Uterus (tissue), 4 donors: ENCODE measurements around the gene SMIM33. TPM values are rescaled to one million over a fixed set of nuclear protein-coding genes. Genes with fewer than 3 reads are reported as not detected.

Experiments used
- DNase-seq, 2 donors: peaks; one replicate each; pipeline ENCODE4 v3.0.0-alpha.2; 2019 to 2020
- H3K27ac ChIP-seq, 2 donors: fragments of 200-600 bp; sonication (generic); 1 replicate in 1 of 2; 2 replicates in 1 of 2; pipeline ENCODE4 v1.5.1; 2016 to 2018
- H3K27me3 ChIP-seq, 2 donors: fragments of 200-600 bp; sonication (generic); one replicate each; pipeline ENCODE4 v1.5.1; 2018 to 2019; ENCODE audit warnings: control low read depth in 1 of 2
- H3K36me3 ChIP-seq, 2 donors: fragments of 200-600 bp; sonication (generic); one replicate each; pipeline ENCODE4 v1.5.1; 2019; ENCODE audit warnings: control low read depth in 1 of 2
- H3K4me1 ChIP-seq, 2 donors: fragments of 200-600 bp; sonication (generic); one replicate each; pipeline ENCODE4 v1.5.1; 2018 to 2019; ENCODE audit warnings: control low read depth in 1 of 2
- H3K4me3 ChIP-seq, 2 donors: fragments of 200-600 bp; sonication (generic); 1 replicate in 1 of 2; 2 replicates in 1 of 2; pipeline ENCODE4 v1.5.1; 2018 to 2019; ENCODE audit warnings: mild to moderate bottlenecking in 1 of 2
- H3K9me3 ChIP-seq, 2 donors: fragments of 200-600 bp; sonication (generic); one replicate each; pipeline ENCODE4 v1.5.1; 2019; ENCODE audit warnings: control low read depth in 1 of 2
- POLR2A ChIP-seq, 2 donors: fragments of 450-650 bp; IDR thresholded peaks; one replicate each; pipeline ENCODE4 v1.6.1; 2016; ENCODE audit warnings: antibody characterized with exemption in 2 of 2, mild to moderate bottlenecking in 1 of 2, moderate library complexity in 1 of 2
- intact Hi-C: fragments of 100-400 bp; cut with DNase I; formaldehyde crosslinking; loops from one replicate; pipeline ENCODE4 v1.15.1; 2023; ENCODE audit warnings: low total_unique reads
- small RNA-seq: library from RNA; depleted of rRNA; stranded (forward); fragments of <200 nt; gene quantifications from one replicate; pipeline ENCODE3, GENCODE V24; 2016
- total RNA-seq, 4 donors: library from RNA; depleted of rRNA in 3 of 4; stranded (reverse); fragments of >200 nt in 3 of 4; gene quantifications; one replicate each; pipeline versions ENCODE4 v1.1.0 to v1.2.4, GENCODE V29; 2014 to 2023
- TF ChIP-seq, protein P1 (sequence below), 4 experiments: fragments of 200-600 bp in 2 of 4; fragments of 450-650 bp in 2 of 4; sonication (generic) in 2 of 4; IDR thresholded peaks; one replicate each; pipeline ENCODE4 v1.5.1; 2016 to 2019; ENCODE audit warnings: antibody characterized with exemption in 4 of 4, mild to moderate bottlenecking in 2 of 4, moderate library complexity in 1 of 4
- donor health status: DM: yes; HTN: yes; CAD: no.

Gene SMIM33
- total RNA-seq, 4 donors from 2014 or later, result not detected

DNA sequence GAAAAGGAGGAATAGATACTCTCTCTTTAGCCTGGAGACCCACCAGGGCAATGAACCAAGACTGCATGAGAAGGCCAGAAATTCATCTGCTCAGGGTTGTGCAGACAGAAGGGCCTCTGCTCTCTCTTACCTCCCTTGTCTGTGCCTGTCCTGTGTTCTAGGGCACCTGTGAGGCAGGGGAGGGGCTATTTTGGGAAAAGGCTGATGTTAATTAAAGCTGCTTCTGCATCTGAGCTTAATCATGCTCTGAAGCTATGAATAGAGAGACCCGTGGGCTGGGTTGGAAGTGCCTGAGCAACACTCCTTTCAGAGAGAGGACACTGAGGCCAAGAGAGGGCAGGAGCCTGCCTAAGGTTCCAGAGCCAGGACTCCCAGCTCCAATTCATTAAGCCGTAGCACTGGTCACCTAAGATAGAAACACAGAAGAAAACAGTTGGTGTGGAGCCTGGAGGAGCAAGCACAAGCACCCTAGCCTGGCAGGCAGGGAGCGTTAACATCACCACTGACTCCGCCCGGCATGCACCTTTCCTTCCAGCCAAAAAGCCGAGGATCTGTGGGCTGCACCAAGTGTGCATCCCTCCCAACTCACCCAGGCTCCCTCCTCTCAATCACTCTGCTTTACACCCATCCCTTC is 43.2 kb downstream of the SMIM33 start:
- no peaks in the 10 kb centered on the region for H3K9me3 ChIP-seq
- no peaks in the 10 kb centered on the region for H3K27me3 ChIP-seq
- no peaks in the 10 kb centered on the region for H3K36me3 ChIP-seq
- H3K27ac ChIP-seq, result no peak overlapping the region
- no peak overlapping the region for H3K4me3 ChIP-seq
- TF ChIP-seq POLR2A (IDR thresholded peaks at IDR 0.05), result no peak
- TF ChIP-seq, protein P1, sequence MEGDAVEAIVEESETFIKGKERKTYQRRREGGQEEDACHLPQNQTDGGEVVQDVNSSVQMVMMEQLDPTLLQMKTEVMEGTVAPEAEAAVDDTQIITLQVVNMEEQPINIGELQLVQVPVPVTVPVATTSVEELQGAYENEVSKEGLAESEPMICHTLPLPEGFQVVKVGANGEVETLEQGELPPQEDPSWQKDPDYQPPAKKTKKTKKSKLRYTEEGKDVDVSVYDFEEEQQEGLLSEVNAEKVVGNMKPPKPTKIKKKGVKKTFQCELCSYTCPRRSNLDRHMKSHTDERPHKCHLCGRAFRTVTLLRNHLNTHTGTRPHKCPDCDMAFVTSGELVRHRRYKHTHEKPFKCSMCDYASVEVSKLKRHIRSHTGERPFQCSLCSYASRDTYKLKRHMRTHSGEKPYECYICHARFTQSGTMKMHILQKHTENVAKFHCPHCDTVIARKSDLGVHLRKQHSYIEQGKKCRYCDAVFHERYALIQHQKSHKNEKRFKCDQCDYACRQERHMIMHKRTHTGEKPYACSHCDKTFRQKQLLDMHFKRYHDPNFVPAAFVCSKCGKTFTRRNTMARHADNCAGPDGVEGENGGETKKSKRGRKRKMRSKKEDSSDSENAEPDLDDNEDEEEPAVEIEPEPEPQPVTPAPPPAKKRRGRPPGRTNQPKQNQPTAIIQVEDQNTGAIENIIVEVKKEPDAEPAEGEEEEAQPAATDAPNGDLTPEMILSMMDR (IDR thresholded peaks at IDR 0.05), result no peak
- no peaks in the 10 kb centered on the region for H3K4me1 ChIP-seq
- intact Hi-C loops, result no loop called here
- no peak for DNase-seq

DNA sequence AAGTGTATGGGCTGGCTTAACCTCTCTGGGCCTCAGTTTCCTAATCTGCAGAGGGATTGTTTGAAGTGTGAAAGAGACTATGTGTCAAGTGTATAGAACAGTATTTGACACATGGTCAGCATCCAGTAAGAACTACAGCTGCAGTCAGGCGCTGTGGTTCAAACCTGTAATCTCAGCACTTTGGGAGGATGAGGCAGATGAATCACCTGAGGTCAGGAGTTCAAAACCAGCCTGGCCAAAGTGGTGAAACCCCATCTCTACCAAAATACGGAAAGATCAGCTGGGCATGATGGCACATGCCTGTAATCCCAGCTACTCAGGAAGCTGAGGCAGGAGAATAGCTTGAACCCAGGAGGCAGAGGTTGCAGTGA is 43.7 kb downstream of the SMIM33 start:
- H3K4me1 ChIP-seq, result no peaks in the 10 kb centered on the region
- no peak overlapping the region for H3K4me3 ChIP-seq
- H3K27me3 ChIP-seq, result no peaks in the 10 kb centered on the region
- intact Hi-C loops, result no loop called here
- TF ChIP-seq POLR2A (IDR thresholded peaks at IDR 0.05), result no peak
- TF ChIP-seq, protein P1 (IDR thresholded peaks at IDR 0.05), result no peak
- H3K36me3 ChIP-seq, result no peaks in the 10 kb centered on the region
- no peak overlapping the region for H3K27ac ChIP-seq
- no peak for DNase-seq
- no peaks in the 10 kb centered on the region for H3K9me3 ChIP-seq

DNA sequence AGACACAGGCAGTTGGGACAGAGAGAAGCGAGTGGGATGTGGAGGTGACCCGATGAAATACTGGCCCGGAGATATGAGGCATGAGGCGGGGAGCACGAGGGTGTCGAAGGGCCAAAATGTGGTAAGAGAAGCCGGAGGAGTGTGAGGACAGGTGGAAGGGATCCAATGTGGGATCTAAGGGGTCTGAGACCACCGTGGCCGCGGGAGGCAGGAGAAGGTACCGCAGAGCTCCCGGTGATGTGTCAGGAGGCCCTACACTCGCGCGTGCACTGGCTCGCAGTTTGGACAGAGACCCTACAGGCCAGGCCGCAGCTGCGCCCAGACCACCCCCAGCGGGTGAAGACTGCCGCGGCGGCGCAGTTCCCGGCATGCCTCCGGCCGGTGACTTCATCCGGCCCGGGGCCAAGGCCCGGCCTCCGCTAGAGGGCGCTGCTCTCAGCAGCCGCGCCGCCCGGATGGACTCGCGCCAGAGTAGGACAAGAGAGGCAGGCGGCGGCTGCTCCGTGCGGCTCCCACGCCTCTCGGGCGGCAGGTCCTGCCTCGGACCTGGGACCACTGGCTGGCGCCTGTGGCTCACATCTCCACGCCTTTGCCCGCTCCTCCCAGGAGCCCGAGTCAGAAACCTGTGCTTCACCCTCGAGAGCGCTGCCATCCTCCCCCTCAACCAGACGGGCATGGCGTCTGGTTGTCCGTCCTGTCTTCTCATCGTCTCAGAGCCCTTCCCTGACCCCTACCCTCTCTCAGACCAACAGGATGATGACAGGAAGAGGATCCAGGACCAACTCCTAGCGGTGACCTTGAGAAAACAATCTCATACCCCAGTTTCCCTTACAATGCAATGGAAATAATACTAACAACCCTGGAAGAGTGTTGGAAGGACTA is 47.1 kb downstream of the SMIM33 start:
- peak; percentile 90 to 96 for DNase-seq
- Histone ChIP-seq H3K36me3 (no peaks in the 10 kb centered on the region), H3K9me3 (no peaks in the 10 kb centered on the region), H3K27me3 (no peaks in the 10 kb centered on the region), H3K4me1 (no peaks in the 10 kb centered on the region), H3K27ac (peak overlapping the region; percentile 86 to 89), H3K4me3 (peak overlapping the region; percentile 48 to 49)
- TF ChIP-seq, protein P1 (IDR thresholded peaks at IDR 0.05), result peak; percentile 96 to 99 (median 98)
- TF ChIP-seq POLR2A (IDR thresholded peaks at IDR 0.05), result peak; percentile 69 to 70
- intact Hi-C loops, result loop anchor here (5.0 kb wide), 1 partner anchor 101 kb away; no protein-coding TSS in a partner anchor

Small RNAs within 50 kb of the gene (small RNA-seq; reads per million reads assigned to genes)
- gene RNU5B-4P, result not detected

Other genes starting within 250 kb of the SMIM33 start
- gene MATR3, start 177.3 kb upstream of the SMIM33 start, total RNA-seq, result 100 to 1,000 TPM; 270 to 549 (median 314) TPM
- 100 to 1,000 TPM in 1 of 4 donors, 10 to 100 TPM in 3; 43.5 to 144 (median 87.7) TPM for gene PAIP2, start 129.2 kb upstream of the SMIM33 start, total RNA-seq
- 1 to 10 TPM in 2 of 4 donors, under 1 TPM in 1, not detected in 1; 0.30 to 5.5 (median 1.0) TPM for gene SLC23A1, start 87.7 kb upstream of the SMIM33 start, total RNA-seq
- 1 to 10 TPM in 2 of 4 donors, not detected in 2; 1.3 to 5.6 TPM for gene MZB1, start 81.1 kb upstream of the SMIM33 start, total RNA-seq
- gene PROB1, start 75.9 kb upstream of the SMIM33 start, total RNA-seq, result 1 to 10 TPM in 3 of 4 donors, not detected in 1; 1.5 to 8.3 (median 1.7) TPM
- gene SPATA24, start 66.9 kb upstream of the SMIM33 start, total RNA-seq, result 1 to 10 TPM in 2 of 4 donors, not detected in 2; 2.4 to 3.4 TPM
- gene DNAJC18, start 31.5 kb upstream of the SMIM33 start, total RNA-seq, result 10 to 100 TPM in 2 of 4 donors, 1 to 10 TPM in 2; 3.1 to 21.6 (median 12.6) TPM
- gene ECSCR, start 8.3 kb upstream of the SMIM33 start, total RNA-seq, result 10 to 100 TPM; 19.2 to 68.9 (median 42.0) TPM
- gene STING1, start 11.8 kb downstream of the SMIM33 start, total RNA-seq, result 10 to 100 TPM; 16.9 to 90.1 (median 48.5) TPM
- gene UBE2D2, start 90.3 kb downstream of the SMIM33 start, total RNA-seq, result 100 to 1,000 TPM in 1 of 4 donors, 10 to 100 TPM in 3; 34.1 to 153 (median 76.3) TPM
- gene CXXC5, start 177.3 kb downstream of the SMIM33 start, total RNA-seq, result 10 to 100 TPM in 3 of 4 donors, 1 to 10 TPM in 1; 3.3 to 51.3 (median 35.0) TPM